Duodenal mucosa (tissue), 2 donors: ENCODE results near the gene CENPT.
A peak's percentile ranks its signal among the peaks of the same experiment; 100 is the strongest.

Experiments
- H3K27ac ChIP-seq: one replicate; pipeline ENCODE4 v1.7.0; 2013; ENCODE audit warnings: low read depth, low read length
- H3K27me3 ChIP-seq, 2 donors: one replicate each; pipeline ENCODE4 v1.7.0; 2013; ENCODE audit warnings: low read length in 2 of 2, control low read depth in 1 of 2; ENCODE audit not compliant: insufficient read depth in 2 of 2, control insufficient read depth in 1 of 2
- H3K36me3 ChIP-seq, 2 donors: one replicate each; pipeline ENCODE4 v1.7.0; 2013; ENCODE audit warnings: low read length in 2 of 2, control low read depth in 1 of 2; ENCODE audit not compliant: insufficient read depth in 2 of 2, control insufficient read depth in 1 of 2
- H3K4me1 ChIP-seq, 2 donors: one replicate each; pipeline ENCODE4 v1.7.0; 2013; ENCODE audit warnings: low read length in 2 of 2, control low read depth in 1 of 2; ENCODE audit not compliant: insufficient read depth in 2 of 2, control insufficient read depth in 1 of 2
- H3K4me3 ChIP-seq, 2 donors: one replicate each; pipeline ENCODE4 v1.7.0; 2013; ENCODE audit warnings: low read length in 2 of 2, low read depth in 1 of 2
- H3K9ac ChIP-seq, 2 donors: one replicate each; pipeline ENCODE4 v1.7.0; 2013; ENCODE audit warnings: low read length in 2 of 2, low read depth in 1 of 2
- H3K9me3 ChIP-seq, 2 donors: one replicate each; pipeline ENCODE4 v1.7.0; 2013; ENCODE audit warnings: low read length in 2 of 2, control low read depth in 1 of 2; ENCODE audit not compliant: control insufficient read depth in 1 of 2

Gene CENPT

DNA sequence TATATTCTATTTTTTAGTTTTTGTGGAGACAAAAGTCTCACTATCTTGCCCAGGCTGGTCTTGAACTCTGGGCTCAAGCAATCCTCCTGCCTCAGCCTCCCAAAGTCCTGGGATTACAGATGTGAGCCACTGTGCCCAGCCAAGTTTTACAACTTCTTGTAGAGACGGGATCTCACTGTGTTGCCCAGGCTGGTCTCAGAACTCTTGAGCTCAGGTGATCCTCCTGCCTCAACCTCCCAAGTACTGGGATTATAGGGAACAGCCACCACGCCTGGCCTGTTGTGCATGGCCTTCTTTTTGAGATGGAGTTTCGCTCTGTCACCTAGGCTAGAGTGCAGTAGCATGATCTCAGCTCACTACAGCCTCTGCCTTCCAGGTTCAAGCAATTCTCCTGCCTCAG, 6.2 kb upstream of the CENPT start:
- Histone ChIP-seq H3K9me3 (no peaks in the 10 kb centered on the region), H3K9ac (no peak overlapping the region), H3K27ac (no peak overlapping the region), H3K27me3 (no peaks in the 10 kb centered on the region), H3K4me3 (no peak overlapping the region), H3K4me1 (peaks cover 17 to 23% of the 10 kb centered on the region in 2 donors), H3K36me3 (no peaks in the 10 kb centered on the region)

DNA sequence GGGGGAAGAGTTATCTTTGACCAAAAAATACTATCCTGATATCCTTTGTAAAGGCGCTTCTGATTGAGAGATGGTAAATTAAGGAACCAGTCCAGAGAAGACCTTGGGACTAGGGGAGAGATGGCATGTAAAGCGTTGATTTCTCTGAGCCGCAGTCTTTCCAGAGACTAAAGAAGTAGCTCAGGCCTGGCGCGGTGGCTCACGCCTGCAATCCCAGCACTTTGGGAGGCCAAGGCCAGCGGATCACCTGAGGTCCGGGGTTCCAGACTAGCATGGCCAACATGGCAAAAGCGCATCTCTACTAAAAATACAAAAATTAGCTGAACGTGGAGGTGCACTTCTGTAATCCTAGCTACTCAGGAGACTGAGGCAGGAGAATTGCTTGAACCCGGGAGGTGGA, 625 bp upstream of the CENPT start:
- Histone ChIP-seq H3K4me1 (peaks cover 38 to 41% of the 10 kb centered on the region in 2 donors), H3K4me3 (peak overlapping the region; percentile 81 to 88), H3K9ac (peak overlapping the region in 1 of 2 donors; percentile 81), H3K36me3 (no peaks in the 10 kb centered on the region), H3K27me3 (no peaks in the 10 kb centered on the region), H3K9me3 (no peaks in the 10 kb centered on the region), H3K27ac (no peak overlapping the region)

DNA sequence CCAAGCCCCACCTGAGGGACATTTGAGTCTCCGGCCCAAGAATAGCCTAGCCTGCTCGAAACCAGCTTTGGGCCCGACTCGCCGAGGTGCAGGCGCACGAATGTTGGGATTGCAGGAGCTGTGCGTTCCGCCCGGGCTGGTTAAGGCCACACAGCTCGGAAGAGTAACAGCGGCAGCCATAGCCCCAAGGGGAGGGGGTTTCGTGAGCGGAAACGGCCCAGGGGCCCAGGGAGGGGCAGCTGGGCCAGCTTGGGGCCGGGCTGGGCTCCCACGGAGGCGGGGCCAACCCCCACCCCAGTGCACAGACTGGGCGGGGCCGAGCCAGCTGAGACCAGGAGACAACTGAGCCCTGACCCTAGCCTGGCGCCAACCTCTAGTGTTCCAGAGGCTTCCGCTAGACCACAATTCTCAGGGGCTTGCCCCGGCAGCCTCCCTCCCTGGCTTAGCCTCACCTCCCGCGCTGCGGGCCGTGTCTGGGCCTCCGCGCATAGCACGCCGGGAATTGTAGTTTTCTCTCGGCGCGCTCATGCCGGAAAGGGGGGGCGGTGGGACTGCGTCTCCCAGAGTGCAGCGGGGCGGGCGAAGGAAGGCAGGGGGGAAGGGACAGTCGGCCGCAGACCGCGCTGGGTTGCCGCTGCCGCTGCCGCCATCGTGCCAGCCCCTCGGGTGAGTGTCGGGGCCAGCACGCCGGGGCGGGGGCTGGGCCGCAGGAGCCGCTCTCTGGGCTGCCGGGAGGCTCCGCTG, 1.0 kb downstream of the CENPT start, which contains the start of gene NUTF2:
TSS of gene NUTF2 (plus strand) at position 614 of the 744 bp plus-strand sequence. CDS start 18,198 bp downstream, outside the sequence.
- H3K9me3 ChIP-seq: no peaks in the 10 kb centered on the region
- peaks cover 38 to 49% of the 10 kb centered on the region in 2 donors for H3K4me1 ChIP-seq

GRCh38 chr16:67846063-67846319, 1.5 kb downstream of the CENPT start:
- Histone ChIP-seq H3K9ac (peak overlapping the region; percentile 76 to 81), H3K36me3 (no peaks in the 10 kb centered on the region), H3K9me3 (no peaks in the 10 kb centered on the region), H3K4me3 (peak overlapping the region; percentile 81 to 88), H3K4me1 (peaks cover 38 to 50% of the 10 kb centered on the region in 2 donors), H3K27ac (peak overlapping the region; percentile 82), H3K27me3 (no peaks in the 10 kb centered on the region)

More for the DNA sequence above, 1.0 kb downstream of the CENPT start, which contains the start of gene NUTF2:
- H3K36me3 ChIP-seq: no peaks in the 10 kb centered on the region
- no peaks in the 10 kb centered on the region for H3K27me3 ChIP-seq
- H3K9ac ChIP-seq: peak within 1 kb of the TSS; percentile 81
- H3K27ac ChIP-seq: peak within 1 kb of the TSS; percentile 82
- H3K4me3 ChIP-seq: peak within 1 kb of the TSS; percentile 81 to 88

DNA sequence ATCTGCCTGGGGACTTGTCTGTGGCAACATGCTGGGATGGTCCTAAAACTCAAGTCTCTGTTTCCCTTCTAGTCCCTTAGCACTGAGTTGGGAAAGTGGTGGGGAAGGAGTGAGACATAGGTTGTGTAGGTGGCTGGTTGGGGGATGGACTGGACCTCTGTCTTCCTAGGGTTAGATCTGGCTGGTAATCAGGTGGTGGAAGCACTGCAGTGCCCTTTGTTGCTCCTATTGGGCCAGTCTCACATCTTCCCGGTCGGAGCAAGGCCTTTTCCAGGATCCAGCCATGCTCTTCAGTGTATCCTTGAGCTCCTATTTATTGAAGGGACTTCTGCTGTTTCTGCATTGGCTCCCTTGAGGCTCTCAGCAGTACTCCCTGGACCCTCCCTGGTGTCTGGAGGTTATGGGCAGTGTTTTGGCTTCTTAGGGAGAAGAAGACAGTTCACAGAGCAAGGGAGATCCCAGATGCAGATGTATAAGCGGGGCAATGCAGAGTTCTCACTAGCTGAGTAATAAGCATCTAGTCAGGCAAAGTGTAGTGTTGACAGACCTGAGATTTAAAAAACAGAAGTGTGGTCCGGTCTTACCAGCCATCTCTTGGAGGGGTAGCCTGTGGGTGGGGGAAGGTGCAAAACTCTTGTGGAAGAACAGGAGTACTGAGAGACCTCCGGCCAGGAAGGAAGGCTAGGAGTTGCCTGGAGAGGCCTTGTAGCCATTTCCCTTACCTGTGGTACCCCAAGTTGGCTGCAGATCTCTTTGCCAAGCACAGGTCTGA, 2.0 kb downstream of the CENPT start:
- no peaks in the 10 kb centered on the region for H3K9me3 ChIP-seq
- H3K36me3 ChIP-seq: no peaks in the 10 kb centered on the region
- H3K27me3 ChIP-seq: no peaks in the 10 kb centered on the region
- H3K9ac ChIP-seq: peak overlapping the region; percentile 76 to 81
- H3K4me3 ChIP-seq: peak overlapping the region; percentile 81 to 88
- peaks cover 38 to 50% of the 10 kb centered on the region in 2 donors for H3K4me1 ChIP-seq
- peak overlapping the region; percentile 82 for H3K27ac ChIP-seq

GRCh38 chr16:67844497-67844896, 3.0 kb downstream of the CENPT start:
- Histone ChIP-seq H3K27me3 (no peaks in the 10 kb centered on the region), H3K4me1 (peaks cover 38 to 50% of the 10 kb centered on the region in 2 donors), H3K36me3 (no peaks in the 10 kb centered on the region), H3K9me3 (no peaks in the 10 kb centered on the region), H3K27ac (no peak overlapping the region), H3K4me3 (peak overlapping the region in 1 of 2 donors; percentile 50), H3K9ac (peak overlapping the region in 1 of 2 donors; percentile 91)

DNA sequence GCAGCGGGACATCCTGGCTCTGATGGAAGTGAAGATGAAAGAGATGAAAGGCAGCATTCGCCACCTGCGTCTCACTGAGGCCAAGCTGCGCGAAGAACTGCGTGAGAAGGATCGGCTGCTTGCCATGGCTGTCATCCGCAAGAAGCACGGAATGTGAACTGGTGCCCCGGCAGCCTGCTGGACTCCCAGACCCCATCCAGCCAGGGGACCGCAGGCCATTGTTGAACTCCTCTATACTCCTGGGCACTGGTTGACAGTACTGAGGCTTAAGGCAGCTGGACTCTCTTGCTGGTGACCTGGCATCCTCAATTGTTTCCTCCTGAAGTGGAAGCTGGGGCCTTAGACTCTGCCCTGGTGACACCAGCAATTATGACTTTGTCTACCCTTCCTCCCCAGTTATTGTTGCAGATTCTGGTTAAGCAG, 4.1 kb downstream of the CENPT start:
- Histone ChIP-seq H3K36me3 (no peaks in the 10 kb centered on the region), H3K4me1 (peaks cover 38 to 50% of the 10 kb centered on the region in 2 donors), H3K9me3 (no peaks in the 10 kb centered on the region), H3K27me3 (no peaks in the 10 kb centered on the region), H3K4me3 (peak overlapping the region; percentile 91 to 96), H3K9ac (peak overlapping the region; percentile 81 to 91), H3K27ac (peak overlapping the region; percentile 100)

GRCh38 chr16:67842509-67843342, 4.8 kb downstream of the CENPT start:
- H3K27me3 ChIP-seq: no peaks in the 10 kb centered on the region
- H3K4me1 ChIP-seq: peaks cover 33 to 44% of the 10 kb centered on the region in 2 donors
- H3K4me3 ChIP-seq: peak overlapping the region; percentile 91 to 96
- H3K27ac ChIP-seq: peak overlapping the region; percentile 100
- no peaks in the 10 kb centered on the region for H3K36me3 ChIP-seq
- H3K9ac ChIP-seq: peak overlapping the region; percentile 81 to 91
- H3K9me3 ChIP-seq: no peaks in the 10 kb centered on the region

DNA sequence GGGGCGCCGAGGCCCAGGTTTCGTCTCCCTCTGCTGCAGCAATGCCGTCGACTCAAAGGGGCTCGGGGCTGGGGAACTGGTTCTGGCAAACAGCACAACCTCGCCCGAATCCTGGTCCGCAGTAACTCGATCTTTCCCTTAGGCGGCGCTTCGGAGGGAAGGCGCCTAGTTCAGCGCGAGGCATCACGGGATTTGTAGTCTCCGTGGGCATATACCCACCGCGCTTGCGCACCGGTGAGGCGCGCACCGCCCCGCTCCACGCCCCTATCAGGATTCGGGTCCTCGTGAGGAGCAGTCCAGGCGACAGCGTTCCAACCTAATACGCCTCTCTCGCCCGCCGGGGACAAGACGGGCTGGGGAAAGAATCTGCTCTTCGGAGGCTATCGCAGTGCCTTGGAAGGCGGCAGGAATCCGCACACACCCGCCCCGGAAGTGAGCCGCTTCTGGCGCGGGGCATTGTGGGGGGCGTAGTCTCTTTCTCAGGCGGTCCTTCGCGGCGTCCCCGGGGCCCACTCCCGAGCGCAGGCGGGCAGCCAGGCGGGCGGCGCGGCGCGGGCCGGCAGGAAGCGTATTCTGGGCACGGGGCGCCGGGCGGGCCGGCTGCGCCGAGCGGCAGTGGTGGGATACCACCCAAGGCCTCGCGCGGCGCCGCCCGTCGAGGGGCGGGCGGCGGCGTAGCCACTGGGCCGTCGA, 5.5 kb downstream of the CENPT start, which contains the start of gene THAP11:
TSS of gene THAP11 (plus strand) at position 505 of the 693 bp plus-strand sequence. CDS start 235 bp downstream, outside the sequence.
- Histone ChIP-seq H3K9me3 (no peaks in the 10 kb centered on the region), H3K4me1 (peaks cover 31 to 39% of the 10 kb centered on the region in 2 donors), H3K4me3 (peak within 1 kb of the TSS; percentile 91 to 96), H3K36me3 (no peaks in the 10 kb centered on the region), H3K27ac (peak within 1 kb of the TSS; percentile 100), H3K9ac (peak within 1 kb of the TSS; percentile 91 to 96), H3K27me3 (no peaks in the 10 kb centered on the region)
